GM18517 (cell line): Measurements from ENCODE around the gene GADD45A.
A peak's percentile ranks its signal among the peaks of the same experiment; 100 is the strongest.
"Not testable (repeated sequence)": the region's sequence is repeated elsewhere in the genome, so short reads cannot be mapped to it uniquely, and the experiment has no call there.

ENCODE experiments used
- ATAC-seq: cut with Tn5 transposase; IDR thresholded peaks from one replicate; pipeline ENCODE4 v1.9.1; 2021; ENCODE audit warnings: mild to moderate bottlenecking, moderate library complexity; ENCODE audit not compliant: unreplicated experiment

The GADD45A gene

GRCh38 chr1:67685067-67685557, at the start of gene GADD45A:
Gene GADD45A (plus strand): TSS chr1:67685201. CDS start chr1:67685495, 294 bp downstream.
- ATAC-seq: peak; percentile 93

- no peak for ATAC-seq
These were observed 48.9 kb upstream of the GADD45A start for GRCh38 chr1:67636146-67636545.

- ATAC-seq: no peak
These were observed 45.6 kb upstream of the GADD45A start for GRCh38 chr1:67639361-67639760.

- ATAC-seq: no peak
These were observed 42.4 kb upstream of the GADD45A start for GRCh38 chr1:67642629-67643028.

- ATAC-seq: no peak
These were observed 40.4 kb upstream of the GADD45A start for GRCh38 chr1:67644566-67644965.

- ATAC-seq: no peak
These were observed 39.4 kb upstream of the GADD45A start for GRCh38 chr1:67645495-67646144.

GRCh38 chr1:67646145-67647035, 38.6 kb upstream of the GADD45A start:
- ATAC-seq: no peak

- no peak for ATAC-seq
These were observed 37.8 kb upstream of the GADD45A start for GRCh38 chr1:67647036-67647798.

- no peak for ATAC-seq
These were observed 37.1 kb upstream of the GADD45A start for GRCh38 chr1:67647814-67648358.

GRCh38 chr1:67648582-67649326, 36.2 kb upstream of the GADD45A start:
- no peak for ATAC-seq

GRCh38 chr1:67650061-67650460, 34.9 kb upstream of the GADD45A start:
- no peak for ATAC-seq

GRCh38 chr1:67651031-67651430, 34.0 kb upstream of the GADD45A start:
- no peak for ATAC-seq

GRCh38 chr1:67652800-67653199, 32.2 kb upstream of the GADD45A start:
- ATAC-seq: peak; percentile 51

GRCh38 chr1:67653304-67653703, 31.7 kb upstream of the GADD45A start:
- no peak for ATAC-seq

- no peak for ATAC-seq
These were observed 29.4 kb upstream of the GADD45A start for GRCh38 chr1:67655581-67655980.

- ATAC-seq: not testable (repeated sequence)
These were observed 27.8 kb upstream of the GADD45A start for GRCh38 chr1:67657152-67657551.

- ATAC-seq: no peak
These were observed 25.8 kb upstream of the GADD45A start for GRCh38 chr1:67659229-67659628.

GRCh38 chr1:67662884-67663283, 22.1 kb upstream of the GADD45A start:
- no peak for ATAC-seq

- ATAC-seq: no peak
These were observed 21.0 kb upstream of the GADD45A start for GRCh38 chr1:67664048-67664447.

- not testable (repeated sequence) for ATAC-seq
These were observed 19.7 kb upstream of the GADD45A start for GRCh38 chr1:67665307-67665706.
